HG03460 (cell line): Measurements from ENCODE around the gene KMT2D.

Experiments used
- ATAC-seq: cut with Tn5 transposase; IDR thresholded peaks from one replicate; pipeline ENCODE4 v1.9.1; 2021; ENCODE audit not compliant: unreplicated experiment

The KMT2D gene

DNA sequence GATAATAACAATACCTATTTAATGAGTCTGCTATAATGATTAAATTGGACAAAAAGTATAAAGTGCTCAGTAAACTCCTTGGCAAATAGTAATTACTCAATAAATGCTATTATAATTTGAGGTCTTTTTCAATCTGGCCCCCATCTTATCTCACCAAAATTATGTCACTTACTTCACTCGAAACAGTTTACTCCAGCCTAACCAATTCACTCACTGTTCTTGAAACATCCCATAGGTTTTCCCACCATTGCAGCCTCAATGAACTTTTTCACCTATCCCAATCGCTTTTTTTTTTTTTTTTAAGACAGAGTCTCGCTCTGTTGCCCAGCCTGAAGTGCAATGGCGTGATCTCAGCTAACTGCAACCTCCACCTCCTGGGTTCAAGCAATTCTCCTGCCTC lies 24.6 kb downstream of the KMT2D start:
- no peak for ATAC-seq

DNA sequence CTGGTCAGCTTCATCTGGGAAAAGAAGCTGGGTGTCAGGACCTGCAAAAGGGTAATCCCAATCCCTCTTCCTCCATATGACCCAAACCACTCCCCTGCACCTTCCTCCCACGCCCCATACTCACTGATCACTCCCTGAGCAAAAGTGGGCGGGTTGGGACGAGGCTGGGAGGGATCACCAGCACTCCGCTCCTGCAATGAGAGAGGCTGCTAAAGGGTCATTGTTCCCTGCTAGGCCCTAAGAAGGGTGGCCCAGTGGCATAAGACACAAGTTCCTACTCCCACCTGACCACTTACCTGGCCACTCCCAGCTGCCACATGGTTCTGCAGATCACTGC lies 26.3 kb downstream of the KMT2D start:
- ATAC-seq: no peak

DNA sequence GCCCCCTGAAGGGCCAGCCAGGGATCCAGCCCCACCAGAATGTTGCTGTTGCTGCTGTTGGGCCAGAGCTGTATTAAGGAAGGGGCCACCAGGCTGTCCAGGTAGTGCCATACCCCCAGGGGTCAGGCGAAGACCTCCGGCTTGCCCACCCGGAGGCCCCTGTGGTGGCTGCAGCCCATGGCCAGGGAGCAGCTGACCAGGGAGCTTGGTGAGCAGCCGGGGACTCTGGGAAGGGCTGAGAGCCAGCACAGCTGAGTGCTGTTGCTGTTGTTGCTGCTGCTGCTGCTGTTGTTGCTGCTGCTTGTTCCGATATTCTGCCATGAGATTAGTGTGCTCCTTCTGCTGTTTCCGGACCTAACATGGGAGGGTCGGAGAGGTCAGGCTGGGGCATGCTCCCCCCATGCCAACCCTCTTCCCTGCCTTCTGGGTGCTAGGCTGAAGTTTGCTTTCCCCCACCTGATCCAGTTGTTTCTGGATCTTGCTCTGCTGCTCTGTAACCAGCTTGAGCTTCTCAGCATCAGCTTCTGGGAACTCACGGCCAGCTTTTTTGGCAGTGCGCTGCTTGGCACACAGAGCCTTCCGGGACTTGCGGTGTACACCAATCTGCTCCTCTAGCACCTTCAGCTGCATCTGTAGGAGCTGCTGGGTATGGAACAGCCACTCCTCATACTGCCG lies 26.8 kb downstream of the KMT2D start:
- no peak for ATAC-seq

DNA sequence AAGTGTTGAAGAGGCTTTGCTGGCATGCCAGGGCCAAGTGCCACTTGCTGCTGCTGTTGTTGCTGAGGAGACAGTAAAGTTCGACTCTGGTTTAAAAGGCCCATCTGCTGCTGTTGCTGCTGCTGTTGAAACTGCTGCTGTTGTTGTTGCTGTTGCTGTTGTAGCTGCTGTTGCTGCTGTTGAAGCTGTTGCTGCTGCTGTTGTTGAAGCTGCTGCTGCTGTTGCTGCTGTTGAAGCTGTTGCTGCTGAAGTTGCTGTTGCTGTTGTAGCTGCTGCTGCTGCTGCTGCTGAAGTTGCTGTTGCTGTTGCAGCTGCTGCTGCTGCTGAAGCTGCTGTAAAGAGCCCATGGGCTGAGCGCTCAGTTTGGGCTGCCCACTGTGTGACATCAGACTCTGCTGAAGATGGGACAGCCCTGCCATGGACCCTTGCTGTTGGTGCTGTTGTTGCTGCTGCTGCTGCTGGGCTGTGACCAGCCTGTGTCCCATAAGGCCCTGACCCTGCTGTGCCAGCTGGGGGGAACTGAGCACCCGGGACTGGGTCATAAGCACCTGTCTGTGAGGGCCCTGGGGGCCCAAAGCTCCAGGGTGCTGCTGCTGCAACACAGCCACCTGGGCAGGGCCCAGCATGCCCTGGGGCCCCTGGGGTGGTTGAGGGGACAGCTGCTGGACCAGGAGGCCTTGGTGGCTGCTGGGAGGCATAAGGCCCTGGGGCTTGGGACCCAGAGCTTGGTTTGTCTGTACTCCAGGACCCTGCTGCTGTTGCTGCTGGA lies 27.7 kb downstream of the KMT2D start:
- ATAC-seq: no peak

DNA sequence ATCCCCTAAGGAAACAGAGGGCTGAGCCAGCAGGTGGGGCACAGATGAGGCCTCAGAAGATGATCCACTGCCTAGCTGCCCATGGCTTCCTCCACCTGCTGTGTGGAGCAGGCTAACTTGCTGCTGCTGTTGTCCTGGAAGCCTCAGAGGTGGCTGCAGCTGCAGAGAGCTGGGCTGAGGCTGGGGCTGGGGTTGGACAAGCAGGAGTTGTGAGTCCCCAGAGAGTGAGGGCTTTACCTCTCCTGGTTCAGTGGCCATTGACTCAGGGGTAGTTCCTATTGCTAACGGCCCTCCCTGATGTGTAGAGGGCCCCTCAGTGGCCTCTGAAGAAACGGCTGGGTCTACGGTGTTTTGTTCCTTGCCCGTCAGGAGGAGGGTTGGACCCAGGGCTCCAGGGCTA lies 28.3 kb downstream of the KMT2D start:
- ATAC-seq: no peak

DNA sequence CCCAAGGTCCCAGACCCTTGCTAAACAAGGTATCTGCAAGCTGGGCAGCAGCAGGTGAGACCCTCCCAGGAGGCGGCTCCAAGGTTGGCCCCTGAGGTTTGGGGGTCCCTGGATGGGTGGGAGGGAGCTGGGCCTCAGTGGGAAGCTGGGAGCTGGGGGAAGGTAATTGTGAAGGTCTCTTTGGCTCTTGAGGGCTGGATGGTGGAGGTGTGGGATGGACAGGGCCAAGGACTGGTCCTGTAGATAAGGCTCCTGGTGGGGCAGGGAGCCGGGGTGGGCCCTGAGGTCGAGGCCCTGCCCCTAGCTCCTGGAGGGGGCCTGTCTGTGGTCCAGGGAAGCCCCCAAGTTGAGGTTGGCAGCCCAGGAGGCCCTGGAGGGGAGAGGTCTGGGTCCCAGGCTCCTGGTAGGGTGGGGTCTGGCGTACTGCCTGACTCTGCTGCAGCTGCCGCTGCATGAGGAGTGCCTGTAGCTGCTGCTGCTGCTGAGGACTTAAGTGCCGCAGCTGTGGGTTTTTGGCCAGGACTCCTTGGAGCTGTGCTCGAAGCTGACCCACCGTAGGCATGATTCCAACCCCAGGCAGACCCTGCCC lies 28.9 kb downstream of the KMT2D start:
- no peak for ATAC-seq

DNA sequence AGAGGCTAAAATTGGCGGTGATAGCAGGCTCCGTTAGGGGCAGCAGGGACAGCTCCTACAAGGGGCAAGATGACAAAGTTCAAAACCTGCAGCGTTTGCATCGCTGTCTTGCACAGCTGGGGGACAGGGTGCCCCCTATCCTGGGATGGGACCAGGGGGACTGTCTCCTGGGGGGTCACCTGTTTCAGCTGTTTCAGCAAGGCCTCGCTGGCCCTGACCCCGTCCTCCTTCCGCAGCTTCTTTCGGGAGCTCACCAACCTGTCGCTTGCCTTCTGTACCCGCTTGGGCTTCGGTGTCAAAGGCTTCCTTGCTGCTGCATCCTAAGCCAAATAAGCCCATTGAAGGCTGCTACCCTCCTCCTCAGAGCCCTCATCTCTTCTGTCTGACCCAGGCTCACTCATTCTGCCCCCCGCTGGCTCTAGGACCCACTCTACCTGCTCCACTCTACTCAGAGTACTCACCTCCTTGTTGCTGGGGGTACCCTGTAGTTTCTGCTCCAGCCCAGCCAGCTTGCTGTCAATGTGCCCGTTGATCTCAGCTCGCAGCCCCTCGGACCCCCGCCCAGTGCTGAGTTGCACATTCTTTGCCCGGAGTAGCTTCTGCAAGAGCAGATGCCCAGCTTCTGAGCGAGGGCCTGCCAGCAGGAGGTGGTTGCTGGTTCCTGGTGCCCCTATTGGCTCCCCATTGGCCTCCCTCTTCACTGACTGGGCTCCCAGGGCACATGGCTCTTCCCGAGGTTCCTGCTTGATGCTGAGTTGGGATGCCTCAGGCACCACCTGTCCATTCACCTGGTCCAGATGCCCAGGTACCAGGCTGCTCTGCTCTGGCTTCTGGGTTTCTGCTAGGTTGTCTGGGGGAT lies 29.7 kb downstream of the KMT2D start:
- no peak for ATAC-seq

DNA sequence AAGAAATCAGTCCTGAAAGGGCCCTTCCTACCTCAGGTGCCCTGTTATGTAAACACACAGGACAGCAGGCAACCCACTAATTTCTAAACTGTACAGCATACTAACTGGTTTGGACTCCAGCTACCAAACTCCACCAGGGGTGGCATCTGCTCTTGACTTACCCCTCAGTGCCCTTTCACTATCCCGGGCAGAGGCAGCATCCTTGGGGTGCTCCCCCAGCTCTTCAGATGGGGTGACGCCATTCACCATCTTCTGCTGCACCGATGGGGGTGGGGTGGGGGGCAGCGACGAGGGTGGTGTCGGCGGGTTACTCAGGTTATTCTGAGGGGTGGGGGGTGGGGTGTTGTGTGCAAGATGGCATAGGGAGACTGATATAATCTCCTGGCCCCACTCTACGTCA lies 30.5 kb downstream of the KMT2D start:
- no peak for ATAC-seq

DNA sequence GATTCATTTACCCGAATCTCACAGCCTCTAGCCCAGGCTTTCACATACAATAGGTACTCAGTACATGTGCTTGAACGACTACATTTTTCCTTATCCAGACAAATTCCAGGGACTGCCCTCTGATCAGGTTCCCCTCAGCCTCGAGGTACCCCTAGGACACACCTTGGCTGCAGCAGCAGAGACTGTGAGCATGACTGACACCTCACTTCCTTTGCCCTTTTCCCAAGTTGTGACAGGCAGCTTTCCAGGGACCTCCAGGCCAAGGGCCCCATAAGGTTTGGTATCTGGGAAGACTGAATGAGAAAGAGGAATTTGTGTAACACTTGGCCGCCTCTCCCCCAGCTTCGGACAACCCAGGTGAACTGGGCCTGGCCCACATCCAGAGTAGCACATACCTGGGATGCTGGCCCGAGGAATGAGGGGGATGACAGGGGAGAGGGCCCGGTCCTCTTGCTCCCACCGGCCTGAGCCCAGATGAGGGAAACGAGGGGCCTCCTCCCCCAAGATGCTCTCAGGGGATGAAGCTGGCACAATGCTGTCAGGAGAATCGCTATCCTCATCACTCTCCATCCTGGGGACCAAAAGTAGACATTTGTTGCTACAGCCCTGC lies 31.8 kb downstream of the KMT2D start:
- ATAC-seq: no peak

DNA sequence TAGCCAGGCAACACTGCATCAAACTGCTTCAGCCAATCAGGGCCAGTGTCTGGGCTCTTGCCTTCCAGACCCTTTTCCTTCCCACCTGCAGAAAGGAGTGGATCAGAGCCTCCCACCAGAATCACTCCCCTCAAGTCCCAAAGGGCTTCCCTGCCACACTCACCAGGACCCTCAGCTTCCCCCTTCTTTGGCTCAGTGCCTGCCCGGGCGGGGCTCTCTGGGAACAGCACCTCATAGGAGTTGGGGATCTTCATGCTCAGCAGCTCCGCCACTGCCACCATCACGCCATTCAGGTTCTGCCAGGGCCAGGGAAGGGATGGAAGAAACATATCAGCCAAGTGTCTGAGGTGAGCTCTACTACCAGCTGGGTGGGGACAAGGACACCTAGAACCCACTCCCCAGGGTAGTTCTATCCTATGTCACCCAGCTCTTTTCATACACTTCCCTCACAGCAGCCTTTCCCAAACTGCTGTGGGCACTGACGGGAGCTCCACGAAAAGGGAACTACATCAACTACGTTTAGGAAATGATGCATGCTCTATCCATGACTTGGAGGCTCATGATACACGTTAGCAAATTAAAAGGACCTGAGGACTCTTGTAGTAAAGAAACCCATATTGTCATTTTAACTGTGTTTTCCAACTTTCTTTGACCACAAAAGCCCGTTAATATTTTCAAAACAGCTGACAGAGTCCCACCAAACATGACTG lies 32.6 kb downstream of the KMT2D start:
- no peak for ATAC-seq

DNA sequence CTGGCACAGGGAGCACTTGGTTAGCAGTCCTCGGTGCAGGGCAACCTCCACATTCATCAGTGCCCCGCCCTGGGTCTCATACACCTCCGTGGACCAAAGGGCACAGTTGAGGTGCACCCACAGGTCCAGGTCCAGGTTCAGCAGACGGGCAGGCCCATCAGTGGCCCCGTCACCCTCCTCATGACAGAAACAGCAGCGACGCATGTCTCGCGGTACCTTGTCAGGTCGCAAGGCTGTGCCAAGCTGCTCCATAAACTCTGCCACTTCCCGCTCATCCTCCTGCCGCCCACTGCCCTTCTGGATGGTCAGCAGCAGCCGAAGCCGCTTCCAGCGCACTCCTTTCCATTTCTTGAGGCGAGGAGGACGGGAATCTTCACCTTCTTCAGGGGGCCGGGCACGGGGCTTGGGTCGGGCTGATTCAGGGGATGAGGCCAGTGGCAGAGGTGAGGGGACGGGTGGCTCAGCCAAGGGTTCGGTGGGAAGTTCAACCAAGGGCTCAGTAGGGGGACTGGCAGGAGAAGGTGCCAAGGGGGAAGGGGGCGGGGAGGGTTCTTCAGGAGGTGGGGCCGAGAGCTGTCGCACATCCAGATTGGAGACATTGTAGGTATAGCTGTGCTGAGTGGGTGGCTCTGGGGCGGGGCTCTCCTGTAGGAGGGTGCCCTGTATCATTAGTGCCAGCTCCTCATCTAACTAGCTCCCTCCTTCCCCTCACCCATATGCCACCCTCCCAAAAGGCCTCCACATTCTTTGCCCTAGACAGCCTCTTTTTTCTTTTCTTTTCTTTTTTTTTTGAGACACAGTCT lies 33.7 kb downstream of the KMT2D start:
- ATAC-seq: no peak

DNA sequence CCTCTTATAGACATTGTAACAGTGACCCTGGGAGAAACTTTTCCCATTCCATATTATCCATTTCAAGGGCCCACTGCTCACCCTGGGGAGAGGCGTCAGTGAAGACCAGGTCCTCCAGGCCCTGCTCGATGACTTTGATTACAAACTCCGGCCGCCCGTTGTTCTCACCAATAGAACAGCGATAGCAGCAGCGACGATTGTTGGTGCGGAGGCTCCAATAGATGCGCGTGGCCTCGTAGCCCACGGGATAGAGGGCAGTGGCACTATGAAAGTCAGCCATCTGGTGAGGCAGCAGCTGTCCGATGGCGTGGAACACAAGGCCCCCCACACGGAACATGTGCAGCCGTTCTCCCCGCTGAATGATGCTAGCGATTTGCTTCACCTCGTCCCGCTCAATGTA lies 34.5 kb downstream of the KMT2D start:
- no peak for ATAC-seq

DNA sequence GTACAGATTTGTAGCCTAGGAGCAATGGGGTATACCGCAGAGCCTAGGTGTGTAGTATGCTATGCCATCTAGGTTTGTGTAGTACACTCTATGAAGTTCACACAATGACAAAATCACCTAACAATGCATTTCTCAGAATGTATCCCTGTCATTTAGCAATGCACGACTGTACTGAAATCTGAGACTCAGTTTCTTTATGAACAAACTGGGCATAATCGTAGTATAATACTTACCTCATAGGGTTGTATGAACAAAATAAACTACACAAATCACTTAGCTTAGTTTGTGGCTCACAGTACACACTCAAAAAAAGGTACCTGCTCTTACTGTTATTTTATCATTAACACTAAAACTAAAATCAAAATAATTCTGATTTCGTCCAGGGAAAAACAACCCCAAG lies 35.1 kb downstream of the KMT2D start:
- ATAC-seq: no peak

DNA sequence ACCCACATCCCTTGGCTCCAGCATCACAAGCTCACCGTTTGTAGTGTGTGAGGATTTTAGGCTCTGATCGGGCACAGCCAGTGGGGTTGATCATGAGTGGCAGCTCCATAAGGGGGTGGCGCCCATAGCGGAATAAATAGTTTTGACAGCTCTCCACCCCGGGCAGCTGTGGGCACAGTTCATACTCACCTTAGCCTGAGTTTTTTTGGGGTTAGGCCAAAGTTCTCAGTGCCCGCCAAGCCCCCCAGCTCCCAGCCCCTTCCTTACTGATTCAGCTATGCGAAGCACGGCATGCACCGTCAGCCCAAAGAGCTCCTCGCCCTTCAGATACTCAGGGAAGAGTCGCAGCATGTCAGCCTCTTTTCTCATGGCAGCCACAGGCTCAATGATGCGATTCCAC lies 36.1 kb downstream of the KMT2D start:
- no peak for ATAC-seq

DNA sequence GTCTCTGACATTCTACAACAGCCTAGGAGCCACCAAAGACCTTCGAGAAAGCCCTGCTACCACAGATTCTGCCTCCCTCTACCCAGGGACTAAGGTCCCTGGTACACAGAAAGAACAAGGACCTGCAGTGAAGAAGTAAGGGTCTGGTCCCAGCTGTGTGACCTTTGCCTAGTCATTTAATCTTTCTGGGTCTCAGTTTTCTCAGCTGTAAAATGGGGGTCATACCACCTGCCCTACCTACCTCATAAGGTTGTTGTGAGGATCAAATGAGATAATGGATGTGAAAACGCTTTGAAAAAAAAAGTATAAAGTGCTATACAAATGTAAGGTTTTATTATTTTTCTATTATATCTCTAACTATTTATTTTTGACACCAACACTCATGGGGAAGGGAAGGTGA lies 36.8 kb downstream of the KMT2D start:
- ATAC-seq: no peak

DNA sequence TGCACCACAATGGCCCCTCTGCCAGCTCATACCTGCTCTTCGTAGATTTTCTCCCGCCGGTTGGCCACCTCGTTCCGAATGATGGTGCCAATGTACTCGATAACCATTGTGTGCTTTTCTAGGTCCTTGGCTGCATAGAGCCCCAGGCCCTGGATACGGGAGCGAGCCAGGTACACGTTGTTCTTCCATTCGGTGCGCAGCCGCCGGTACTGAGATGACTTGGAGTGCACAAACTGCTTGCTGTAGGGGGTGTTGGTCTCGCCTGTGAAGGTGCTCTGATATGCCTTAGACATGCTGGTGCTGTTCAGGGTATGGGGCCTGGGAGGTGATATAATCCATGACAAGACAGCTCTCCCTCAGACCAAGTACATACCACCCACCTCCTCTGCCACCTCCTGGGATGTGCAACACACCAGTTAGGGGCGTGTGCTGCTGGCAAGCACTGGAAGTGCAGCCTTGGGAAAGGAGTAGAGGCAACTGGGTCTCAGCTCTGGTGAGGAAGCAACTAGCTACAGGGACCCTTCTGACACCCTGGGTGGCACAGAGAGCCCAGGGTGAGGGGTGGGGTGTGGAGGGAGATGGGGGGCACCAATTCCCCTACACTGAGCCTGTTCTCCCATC lies 37.9 kb downstream of the KMT2D start:
- ATAC-seq: no peak

DNA sequence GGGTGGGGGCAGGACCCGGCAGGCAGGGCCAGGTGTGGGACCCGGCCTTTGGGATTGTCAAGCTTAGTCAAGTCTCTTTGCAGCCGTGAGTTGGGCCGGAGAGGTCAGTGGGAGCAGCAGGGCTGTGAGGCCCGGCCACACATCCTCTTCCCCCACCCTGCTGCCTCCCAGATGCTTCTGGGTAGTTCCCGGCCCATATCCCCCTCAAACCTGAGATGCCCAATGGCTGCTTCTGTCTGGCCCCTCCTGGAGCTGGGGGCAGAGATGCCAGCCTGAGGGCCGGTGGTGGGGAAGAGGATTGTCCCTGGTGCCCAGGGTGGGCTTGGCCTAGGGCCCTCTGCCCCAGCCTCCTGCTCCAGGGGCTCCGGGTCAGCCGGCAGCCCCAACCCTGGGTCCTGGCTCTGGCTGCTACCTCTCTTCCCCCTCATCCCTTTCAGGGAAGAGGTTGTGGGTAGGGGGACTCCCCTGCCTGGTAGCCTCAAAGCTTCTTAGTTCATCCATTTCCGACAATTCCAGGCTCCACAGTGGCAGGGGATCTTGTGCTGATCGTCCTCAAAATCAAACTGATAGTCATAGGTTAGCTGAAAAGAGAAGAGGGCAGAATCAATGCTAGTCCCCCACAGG lies 39.2 kb downstream of the KMT2D start:
- ATAC-seq: no peak

DNA sequence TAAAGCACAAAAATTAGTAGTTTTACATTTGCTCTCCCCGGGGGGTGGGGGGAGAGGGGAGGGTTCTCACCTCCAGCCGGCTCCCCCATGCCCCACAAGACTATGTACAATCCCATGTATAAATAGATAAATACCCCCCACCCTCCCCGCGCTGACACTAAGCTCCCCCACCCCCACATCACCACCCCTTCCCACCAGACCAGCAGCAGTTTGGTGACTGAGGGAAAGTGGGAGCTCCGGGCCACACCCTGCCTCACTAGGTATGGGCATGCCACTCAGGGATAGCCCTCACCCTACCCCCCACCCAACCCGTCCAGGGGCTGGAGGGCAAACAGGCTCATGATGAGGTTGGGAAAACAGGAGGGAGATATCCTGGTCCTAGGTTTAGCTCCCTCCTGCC lies 40.2 kb downstream of the KMT2D start:
- ATAC-seq: no peak
